K562 (cell line): Measurements from ENCODE around the gene ZGLP1. TPM values are rescaled to one million over a fixed set of nuclear protein-coding genes. Genes with fewer than 3 reads are reported as not detected.
A peak's percentile ranks its signal among the peaks of the same experiment; 100 is the strongest.

Experiments used
- ATAC-seq: fragments of 200-7000 bp; cut with Tn5 transposase; 3 replicates; pipeline ENCODE4 v1.9.1; 2020; ENCODE audit warnings: moderate library complexity
- BruUV-seq: library from RNA; stranded (reverse); fragments of 400-500 nt; replicated peaks from 2 replicates; lab custom pipeline; 2021; lab: Mats Ljungman, UMichigan
- CTCF ChIA-PET: fragments of 300-600 bp; formaldehyde crosslinking; extraction: SDS; loops from one replicate; lab custom pipeline; 2021; ENCODE audit warnings: low intra/inter-chr PET ratio; lab: Yijun Ruan, JAX
- POLR2A ChIA-PET: fragments of 300-600, 350-650 bp; sonication (Branson Sonifier 250); formaldehyde crosslinking; extraction: SDS; loops from one replicate; lab custom pipeline; 2021; ENCODE audit warnings: antibody characterized with exemption, inconsistent platforms; lab: Yijun Ruan, JAX
- DNase-seq, 4 experiments: peaks; one replicate each; pipeline versions ENCODE4 v3.0.0 to v3.0.0-alpha.2; 2011 to 2018; ENCODE audit warnings: low spot score in 3 of 4, mixed read lengths in 3 of 4; ENCODE audit errors: extremely low read depth in 1 of 4
- FAIRE-seq: peaks from 2 replicates; lab custom pipeline; 2011; peaks lifted over from hg19 to GRCh38; lab: Jason Lieb, UNC
- H2AFZ ChIP-seq: 2 replicates; pipeline ENCODE4 v1.6.0; 2011; ENCODE audit warnings: low read depth, low read length, control low read depth, inconsistent platforms
- H3K27ac ChIP-seq: fragments of 200-600 bp; 3 replicates; pipeline ENCODE4 v1.8.0; 2011; ENCODE audit warnings: low read depth, mild to moderate bottlenecking, control low read depth, inconsistent platforms, low read length, moderate library complexity, mixed read lengths; ENCODE audit errors: extremely low read depth
- H3K27me3 ChIP-seq, 2 experiments: fragments of 300-600 bp in 1 of 2; 2 replicates in 1 of 2; 3 replicates in 1 of 2; pipeline versions ENCODE4 v1.6.0 to v1.8.0; 2011; ENCODE audit warnings: inconsistent platforms in 2 of 2, low read length in 2 of 2, mild to moderate bottlenecking in 1 of 2, mixed read lengths in 1 of 2, moderate library complexity in 1 of 2; ENCODE audit not compliant: control insufficient read depth in 2 of 2, insufficient read depth in 2 of 2
- H3K36me3 ChIP-seq: fragments of 300-600 bp; 3 replicates; pipeline ENCODE4 v1.8.0; 2011; ENCODE audit warnings: mild to moderate bottlenecking, low read length, inconsistent platforms; ENCODE audit not compliant: control insufficient read depth, insufficient read depth
- H3K4me1 ChIP-seq, 2 experiments: fragments of 200-600 bp in 1 of 2; replicated peaks in 1 of 2; 2 replicates in 1 of 2; 3 replicates in 1 of 2; pipeline versions ENCODE4 v1.5.1 to v1.8.0; 2011; ENCODE audit warnings: inconsistent platforms in 2 of 2, low read length in 2 of 2, mild to moderate bottlenecking in 1 of 2, mixed read lengths in 1 of 2, moderate library complexity in 1 of 2; ENCODE audit not compliant: control insufficient read depth in 2 of 2, insufficient read depth in 2 of 2
- H3K4me2 ChIP-seq: 2 replicates; pipeline ENCODE4 v1.6.1; 2011; ENCODE audit warnings: low read length, control low read depth, inconsistent platforms, mixed read lengths; ENCODE audit not compliant: insufficient read depth
- H3K4me3 ChIP-seq: fragments of 200-600 bp; sonication (generic), shearing (Covaris generic); 2 replicates; pipeline ENCODE4 v1.5.1; 2016; ENCODE audit warnings: control low read depth, inconsistent platforms
- H3K79me2 ChIP-seq: fragments of 200-600 bp; 3 replicates; pipeline ENCODE4 v1.8.0; 2011; ENCODE audit warnings: low read length, inconsistent platforms; ENCODE audit not compliant: control insufficient read depth, insufficient read depth
- H3K9ac ChIP-seq, 2 experiments: 2 replicates each; pipeline versions ENCODE4 v1.6.0 to v1.6.1; 2011; ENCODE audit warnings: low read depth in 2 of 2, low read length in 2 of 2, control low read depth in 1 of 2, inconsistent platforms in 1 of 2, mild to moderate bottlenecking in 1 of 2, mixed read lengths in 1 of 2; ENCODE audit not compliant: insufficient read depth in 1 of 2
- H3K9me1 ChIP-seq: one replicate; pipeline ENCODE4 v1.6.0; 2011; ENCODE audit warnings: inconsistent platforms, mild to moderate bottlenecking, low read length, moderate library complexity; ENCODE audit not compliant: control insufficient read depth, insufficient read depth
- H3K9me3 ChIP-seq: replicated peaks from 2 replicates; pipeline ENCODE4 v1.5.1; 2011; ENCODE audit warnings: low read depth, low read length, inconsistent platforms; ENCODE audit not compliant: control insufficient read depth, insufficient read depth
- H4K20me1 ChIP-seq: replicated peaks from 2 replicates; pipeline ENCODE4 v1.6.1; 2011; ENCODE audit warnings: low read length, inconsistent platforms, mixed read lengths; ENCODE audit not compliant: control insufficient read depth, insufficient read depth
- BRD4 ChIP-seq: fragments of 200-600 bp; sonication (generic); IDR thresholded peaks from 2 replicates; pipeline ENCODE4 v1.6.1; 2017; ENCODE audit warnings: inconsistent platforms
- DMBX1 ChIP-seq: fragments of 250-450 bp; sonication (Bioruptor Pico); IDR thresholded peaks from 2 replicates; pipeline ENCODE4 v1.8.0; 2022; ENCODE audit warnings: inconsistent platforms, mild to moderate bottlenecking, moderate library complexity, borderline replicate concordance
- ESRRB ChIP-seq: fragments of 250-450 bp; sonication (Bioruptor Pico); IDR thresholded peaks from 2 replicates; pipeline ENCODE4 v1.5.0; 2020; ENCODE audit warnings: mild to moderate bottlenecking, moderate library complexity, borderline replicate concordance
- POLR2G ChIP-seq: fragments of 200-400 bp; formaldehyde crosslinking; IDR thresholded peaks from 2 replicates; pipeline ENCODE4 v1.6.1; 2017; ENCODE audit warnings: low read depth, mild to moderate bottlenecking, antibody characterized with exemption, low read length, moderate library complexity
- RAD21 ChIP-seq, 2 experiments: fragments of 250-450 bp in 1 of 2; fragments of 450-650 bp in 1 of 2; sonication (Bioruptor Pico) in 1 of 2; formaldehyde crosslinking in 1 of 2; IDR thresholded peaks in 1 of 2; conservative IDR thresholded peaks in 1 of 2; 2 replicates each; pipeline versions ENCODE4 v1.4.0 to v1.8.0; 2020 to 2022; ENCODE audit warnings: mild to moderate bottlenecking in 2 of 2, moderate library complexity in 1 of 2
- STAT5B ChIP-seq: fragments of 250-450 bp; sonication (Bioruptor Pico); IDR thresholded peaks from 2 replicates; pipeline ENCODE4 v1.8.0; 2021; ENCODE audit warnings: mild to moderate bottlenecking, inconsistent platforms
- ZNF436 ChIP-seq: fragments of 250-450, 450-650 bp; sonication (Bioruptor Pico); formaldehyde crosslinking; IDR thresholded peaks from 2 replicates; pipeline ENCODE4 v1.7.0; 2020; ENCODE audit warnings: mild to moderate bottlenecking
- ZNF717 ChIP-seq: fragments of 250-450 bp; sonication (Bioruptor Pico); IDR thresholded peaks from 2 replicates; pipeline ENCODE4 v1.5.0; 2021
- ZSCAN29 ChIP-seq: fragments of 450-650 bp; IDR thresholded peaks from 2 replicates; pipeline ENCODE4 v1.6.1; 2017
- WGBS: fragments of 100-300 bp; shearing (Covaris generic); methylation state at CpG from one replicate; pipeline ENCODE4 v1.1.6; 2016; ENCODE audit warnings: low coverage, mixed read lengths; ENCODE audit not compliant: insufficient coverage; ENCODE audit errors: missing lambda C conversion rate; 5-methylcytosine and 5-hydroxymethylcytosine counted together
- in situ Hi-C: fragments of 300-500 bp; cut with MboI; formaldehyde crosslinking; loops from 4 replicates; pipeline ENCODE4 v1.15.0; 2018; ENCODE audit warnings: inconsistent platforms, mixed read lengths
- intact Hi-C: fragments of 100-400 bp; cut with micrococcal nuclease; formaldehyde crosslinking; loops from 2 replicates; pipeline ENCODE4 v1.14.2; 2022
- polyA plus RNA-seq, 8 experiments: library from polyadenylated mRNA; depleted of rRNA in 4 of 8; stranded (reverse) in 5 of 8; unstranded in 3 of 8; fragments of >200 nt; fragmentation: Nextera tagmentation in 2 of 8; fragmentation: Illumina TruSeq in 1 of 8; extraction: Ambion mirVana in 2 of 8; extraction: Trizol in 1 of 8; gene quantifications; 2 replicates each; pipeline versions ENCODE4 v1.2.1 to v1.2.3, GENCODE V29; 2011 to 2014; ENCODE audit warnings: inconsistent platforms in 1 of 8, missing spikeins in 1 of 8
- total RNA-seq, 7 experiments: library from RNA; depleted of rRNA in 6 of 7; stranded (reverse); fragments of >200 nt in 6 of 7; fragmentation: Illumina TruSeq in 2 of 7; extraction: Trizol in 2 of 7; gene quantifications; 2 replicates each; pipeline versions ENCODE4 v1.2.1 to v1.2.3, GENCODE V29; 2011 to 2021; ENCODE audit warnings: low replicate concordance in 1 of 7
- TF ChIP-seq, protein P1 (sequence below): fragments of 450-650 bp; IDR thresholded peaks from 2 replicates; pipeline ENCODE4 v1.6.1; 2018; ENCODE audit warnings: mild to moderate bottlenecking, low read depth; ENCODE audit not compliant: partially characterized antibody
- TF ChIP-seq, protein P2 (sequence below): fragments of 450-650 bp; IDR thresholded peaks from 2 replicates; pipeline ENCODE4 v1.6.1; 2016; ENCODE audit warnings: mild to moderate bottlenecking

Gene ZGLP1
- total and polyA plus RNA-seq, 9 of the 15 experiments (the other 6 are each of a cell fraction or from before 2014, with no cell fraction given) = 0.24 to 4.5 (median 2.2) TPM

GRCh38 chr19:10325732-10326131 lies 16.1 kb upstream of the ZGLP1 start:
- peaks cover 98% of the 10 kb centered on the region for H3K36me3 ChIP-seq
- WGBS = 91% methylated on average over 8 of the region's 8 CpGs
- CTCF ChIA-PET = no interaction called here

DNA sequence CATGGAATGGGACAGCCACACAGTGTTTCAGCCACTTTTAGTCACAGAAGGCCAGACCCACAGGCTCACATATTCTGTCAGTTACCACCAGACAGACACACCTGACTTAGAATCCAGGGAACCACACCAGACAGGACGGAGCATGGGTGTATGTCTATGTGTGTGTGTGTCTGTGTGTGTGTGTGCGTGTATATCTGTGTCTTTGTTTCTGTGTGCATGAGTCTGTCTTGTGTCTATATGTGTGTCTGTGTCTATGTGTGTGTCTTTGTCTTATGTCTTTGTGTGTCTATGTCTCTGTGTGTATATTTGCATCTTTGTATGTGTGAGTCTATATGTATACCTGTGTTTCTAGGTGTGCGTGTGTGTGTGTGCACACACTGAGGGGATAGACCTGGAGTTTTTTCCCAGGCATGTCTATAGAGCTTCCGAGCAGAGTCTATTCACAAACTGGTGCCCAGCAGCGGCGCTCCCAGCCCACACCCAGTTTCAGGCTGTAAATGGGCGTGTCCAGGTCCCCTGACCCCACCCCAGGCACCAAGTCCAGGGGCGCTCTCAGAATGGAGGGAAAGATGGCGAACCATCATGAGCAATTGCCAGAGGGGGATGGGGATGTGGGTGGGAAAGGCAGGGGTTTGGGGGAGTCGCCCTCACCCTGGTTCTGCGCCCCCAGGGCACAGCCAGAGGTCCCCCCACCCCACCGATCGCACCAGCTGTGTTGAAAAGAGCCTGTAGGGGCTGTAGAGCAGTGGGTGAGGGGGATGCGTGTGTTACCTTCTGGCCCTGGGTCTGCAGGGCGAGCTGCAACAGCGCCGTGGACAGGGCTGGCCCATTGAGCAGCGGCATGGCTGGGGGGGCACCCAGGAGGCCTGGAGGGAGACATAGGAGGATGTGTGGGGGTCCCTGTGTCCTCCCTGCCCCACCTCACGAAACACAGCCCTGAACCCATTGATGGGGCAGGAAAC lies 12.5 kb upstream of the ZGLP1 start:
- Histone ChIP-seq H3K4me2 (no peak overlapping the region), H3K36me3 (peaks cover 94% of the 10 kb centered on the region)
- TF ChIP-seq STAT5B (CRISPR knock-in tag) (no peak), DMBX1 (CRISPR knock-in tag) (no peak), RAD21 (CRISPR knock-in tag; conservative IDR thresholded peaks at IDR 0.05 in 1 of 2, IDR thresholded peaks at IDR 0.05 in 1 of 2) (no peak), POLR2G (peak; percentile 68), ESRRB (CRISPR knock-in tag) (no peak)
- TF ChIP-seq, protein P1, sequence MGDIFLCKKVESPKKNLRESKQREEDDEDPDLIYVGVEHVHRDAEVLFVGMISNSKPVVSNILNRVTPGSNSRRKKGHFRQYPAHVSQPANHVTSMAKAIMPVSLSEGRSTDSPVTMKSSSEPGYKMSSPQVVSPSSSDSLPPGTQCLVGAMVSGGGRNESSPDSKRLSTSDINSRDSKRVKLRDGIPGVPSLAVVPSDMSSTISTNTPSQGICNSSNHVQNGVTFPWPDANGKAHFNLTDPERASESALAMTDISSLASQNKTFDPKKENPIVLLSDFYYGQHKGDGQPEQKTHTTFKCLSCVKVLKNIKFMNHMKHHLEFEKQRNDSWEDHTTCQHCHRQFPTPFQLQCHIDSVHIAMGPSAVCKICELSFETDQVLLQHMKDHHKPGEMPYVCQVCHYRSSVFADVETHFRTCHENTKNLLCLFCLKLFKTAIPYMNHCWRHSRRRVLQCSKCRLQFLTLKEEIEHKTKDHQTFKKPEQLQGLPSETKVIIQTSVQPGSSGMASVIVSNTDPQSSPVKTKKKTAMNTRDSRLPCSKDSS = no peak
- TF ChIP-seq, protein P2, sequence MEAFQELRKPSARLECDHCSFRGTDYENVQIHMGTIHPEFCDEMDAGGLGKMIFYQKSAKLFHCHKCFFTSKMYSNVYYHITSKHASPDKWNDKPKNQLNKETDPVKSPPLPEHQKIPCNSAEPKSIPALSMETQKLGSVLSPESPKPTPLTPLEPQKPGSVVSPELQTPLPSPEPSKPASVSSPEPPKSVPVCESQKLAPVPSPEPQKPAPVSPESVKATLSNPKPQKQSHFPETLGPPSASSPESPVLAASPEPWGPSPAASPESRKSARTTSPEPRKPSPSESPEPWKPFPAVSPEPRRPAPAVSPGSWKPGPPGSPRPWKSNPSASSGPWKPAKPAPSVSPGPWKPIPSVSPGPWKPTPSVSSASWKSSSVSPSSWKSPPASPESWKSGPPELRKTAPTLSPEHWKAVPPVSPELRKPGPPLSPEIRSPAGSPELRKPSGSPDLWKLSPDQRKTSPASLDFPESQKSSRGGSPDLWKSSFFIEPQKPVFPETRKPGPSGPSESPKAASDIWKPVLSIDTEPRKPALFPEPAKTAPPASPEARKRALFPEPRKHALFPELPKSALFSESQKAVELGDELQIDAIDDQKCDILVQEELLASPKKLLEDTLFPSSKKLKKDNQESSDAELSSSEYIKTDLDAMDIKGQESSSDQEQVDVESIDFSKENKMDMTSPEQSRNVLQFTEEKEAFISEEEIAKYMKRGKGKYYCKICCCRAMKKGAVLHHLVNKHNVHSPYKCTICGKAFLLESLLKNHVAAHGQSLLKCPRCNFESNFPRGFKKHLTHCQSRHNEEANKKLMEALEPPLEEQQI = no peak

More at GRCh38 chr19:10325732-10326131, 16.1 kb upstream of the ZGLP1 start:
- TF ChIP-seq BRD4 (no peak), ZNF436 (no peak), ZSCAN29 (no peak), ZNF717 (CRISPR knock-in tag) (no peak)
- no peak overlapping the region for H3K9ac ChIP-seq
- FAIRE-seq (no peak), ATAC-seq (no peak), DNase-seq (no peak)
- intact Hi-C loops = no loop called here
- H3K27me3 ChIP-seq = no peaks in the 10 kb centered on the region
- POLR2A ChIA-PET = interaction anchor here (0.6 to 1.9 kb wide), 4 partner anchors 9 to 75 kb away, joined by 3 to 10 read pairs (median 3); partner anchors contain the start of gene FDX2
- no peaks in the 10 kb centered on the region for H3K9me3 ChIP-seq
- H3K27ac ChIP-seq = no peak overlapping the region
- H2AFZ ChIP-seq = no peak overlapping the region
- no peak overlapping the region for H3K4me2 ChIP-seq
- in situ Hi-C loops = no loop called here
- no TSS peak for BruUV-seq
- no peak overlapping the region for H3K4me3 ChIP-seq
- peaks cover 34% of the 10 kb centered on the region for H3K79me2 ChIP-seq
- peaks cover 0 to 45% of the 10 kb centered on the region in 2 experiments; a peak in 2 of 5 replicates for H3K4me1 ChIP-seq
- no peaks in the 10 kb centered on the region for H4K20me1 ChIP-seq
- H3K9me1 ChIP-seq = no peaks in the 10 kb centered on the region

More for the DNA sequence above, 12.5 kb upstream of the ZGLP1 start:
- H3K79me2 ChIP-seq = no peaks in the 10 kb centered on the region; the same call in 1 of the 3 replicates
- ATAC-seq (no peak; the same call in 2 of the 3 replicates), DNase-seq (no peak), FAIRE-seq (peak; percentile 32)
- CTCF ChIA-PET = no interaction called here
- peaks cover 0 to 43% of the 10 kb centered on the region in 2 experiments; a peak in 2 of 5 replicates for H3K4me1 ChIP-seq
- no TSS peak for BruUV-seq
- no peak overlapping the region; the same call in 2 of the 3 replicates for H3K27ac ChIP-seq
- no peak overlapping the region for H2AFZ ChIP-seq
- intact Hi-C loops (no loop called here), in situ Hi-C loops (no loop called here)
- no peaks in the 10 kb centered on the region for H3K9me1 ChIP-seq
- no peaks in the 10 kb centered on the region for H3K27me3 ChIP-seq
- H4K20me1 ChIP-seq = 0 out of 2 replicates have a peak, but pooled peaks cover 3% of the 10 kb centered on the region
- POLR2A ChIA-PET = interaction anchor here (0.6 to 2.0 kb wide), 7 partner anchors 7 to 35 kb away, joined by 3 to 9 read pairs (median 3); partner anchors contain the start of genes ICAM4, ICAM5 and RAVER1
- no peak overlapping the region for H3K4me3 ChIP-seq
- no peaks in the 10 kb centered on the region for H3K9me3 ChIP-seq
- H3K9ac ChIP-seq = peak overlapping the region in 1 of 2 experiments; percentile 78; a peak in 1 of 4 replicates
- WGBS = 90% methylated on average over 14 of the region's 19 CpGs
